HEK293T (cell line): ENCODE data around the gene AKR1B1.

Experiments used
- CTBP1 ChIP-seq: fragments of 450-650 bp; IDR thresholded peaks from 2 replicates; pipeline ENCODE4 v1.6.1; 2016; ENCODE audit warnings: borderline replicate concordance
- FOXM1 ChIP-seq: fragments of 450-650 bp; IDR thresholded peaks from 2 replicates; pipeline ENCODE4 v1.6.1; 2017; ENCODE audit warnings: mild to moderate bottlenecking, borderline replicate concordance
- HDGF ChIP-seq: fragments of 450-650 bp; IDR thresholded peaks from 2 replicates; pipeline ENCODE4 v1.6.1; 2017; ENCODE audit warnings: antibody characterized with exemption, borderline replicate concordance
- LEF1 ChIP-seq: fragments of 450-650 bp; IDR thresholded peaks from 2 replicates; pipeline ENCODE4 v1.6.1; 2017; ENCODE audit warnings: mild to moderate bottlenecking, borderline replicate concordance
- TARDBP ChIP-seq: fragments of 450-650 bp; IDR thresholded peaks from 2 replicates; pipeline ENCODE4 v1.6.1; 2016

GRCh38 chr7:134406431-134406830 is 52.5 kb downstream of the AKR1B1 start:
- TF ChIP-seq LEF1 (no peak), CTBP1 (no peak), TARDBP (no peak), FOXM1 (no peak), HDGF (no peak)
